ENCODE measurements around the gene SPINT2.

SPINT2 gene

DNA sequence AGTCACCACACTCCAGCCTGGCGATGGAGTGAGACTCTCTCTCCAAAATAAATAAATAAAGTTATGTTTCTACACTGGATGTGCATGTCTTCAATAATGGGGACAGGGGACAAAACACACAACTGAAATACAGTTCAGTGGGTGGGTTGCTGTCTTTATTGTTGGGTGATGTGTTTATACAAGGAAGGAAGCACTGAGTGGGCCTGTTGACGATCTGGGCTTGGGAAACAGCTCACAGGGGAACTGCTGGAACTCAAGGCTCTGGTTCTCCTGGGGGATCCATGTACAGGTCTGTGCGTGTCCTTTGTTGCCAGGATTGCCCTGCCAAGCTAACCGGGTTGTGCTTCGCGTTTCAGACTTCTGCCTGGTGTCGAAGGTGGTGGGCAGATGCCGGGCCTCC, 18.9 kb downstream of the SPINT2 start (continued):
- TF ChIP-seq PATZ1 (CRISPR knock-in tag; IDR thresholded peaks at IDR 0.05; ENCODE audit: borderline replicate concordance) (no peak), GLIS3 (CRISPR knock-in tag; IDR thresholded peaks at IDR 0.05) (no peak), OSR1 (CRISPR knock-in tag; IDR thresholded peaks at IDR 0.05) (no peak), CSDC2 (CRISPR knock-in tag; IDR thresholded peaks at IDR 0.05) (no peak), ISL1 (CRISPR knock-in tag; IDR thresholded peaks at IDR 0.05) (no peak)

DNA sequence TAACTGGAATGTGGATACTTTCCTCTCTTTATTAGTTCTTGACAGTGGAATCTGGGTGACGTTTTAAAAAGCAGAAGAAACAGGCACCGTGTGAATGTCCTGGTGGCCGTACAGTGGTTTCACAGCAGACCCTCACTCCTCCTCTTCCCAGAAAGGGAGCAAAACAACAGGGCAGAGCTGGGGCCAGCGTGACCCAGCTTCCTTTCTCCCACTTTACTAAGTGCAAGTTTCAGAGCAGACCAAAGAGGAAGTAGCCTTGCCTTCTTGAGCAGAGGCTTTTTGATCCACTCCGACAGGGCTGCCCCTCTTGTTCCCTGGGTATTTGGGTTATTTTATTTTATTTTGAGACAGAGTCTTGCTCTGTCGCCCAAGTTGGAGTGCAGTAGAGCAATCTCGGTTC, 20.0 kb downstream of the SPINT2 start:
- TF ChIP-seq ZFP3 (CRISPR knock-in tag; IDR thresholded peaks at IDR 0.05): no peak
- no peak for TF ChIP-seq ISL1 (CRISPR knock-in tag; IDR thresholded peaks at IDR 0.05)
- TF ChIP-seq ZNF8 (CRISPR knock-in tag; IDR thresholded peaks at IDR 0.05): no peak
- no peak for TF ChIP-seq ZNF70 (CRISPR knock-in tag; IDR thresholded peaks at IDR 0.05)
- no peak for TF ChIP-seq ZFP30 (CRISPR knock-in tag; IDR thresholded peaks at IDR 0.05)
- no peak for TF ChIP-seq CSRNP3 (CRISPR knock-in tag; IDR thresholded peaks at IDR 0.05)
- TF ChIP-seq TOX (CRISPR knock-in tag; IDR thresholded peaks at IDR 0.05; ENCODE audit: borderline replicate concordance): no peak
- TF ChIP-seq ESRRG (CRISPR knock-in tag; IDR thresholded peaks at IDR 0.05): no peak
- TF ChIP-seq PATZ1 (CRISPR knock-in tag; IDR thresholded peaks at IDR 0.05; ENCODE audit: borderline replicate concordance): no peak
- TF ChIP-seq ZNF565 (CRISPR knock-in tag; conservative IDR thresholded peaks at IDR 0.05; ENCODE audit: low read depth): no peak
- TF ChIP-seq PPARA (CRISPR knock-in tag; IDR thresholded peaks at IDR 0.05; ENCODE audit: borderline replicate concordance): no peak
- TF ChIP-seq BACH2 (CRISPR knock-in tag; IDR thresholded peaks at IDR 0.05; ENCODE audit: borderline replicate concordance): no peak
- no peak for TF ChIP-seq TSHZ2 (CRISPR knock-in tag; IDR thresholded peaks at IDR 0.05)
- TF ChIP-seq, protein P1, sequence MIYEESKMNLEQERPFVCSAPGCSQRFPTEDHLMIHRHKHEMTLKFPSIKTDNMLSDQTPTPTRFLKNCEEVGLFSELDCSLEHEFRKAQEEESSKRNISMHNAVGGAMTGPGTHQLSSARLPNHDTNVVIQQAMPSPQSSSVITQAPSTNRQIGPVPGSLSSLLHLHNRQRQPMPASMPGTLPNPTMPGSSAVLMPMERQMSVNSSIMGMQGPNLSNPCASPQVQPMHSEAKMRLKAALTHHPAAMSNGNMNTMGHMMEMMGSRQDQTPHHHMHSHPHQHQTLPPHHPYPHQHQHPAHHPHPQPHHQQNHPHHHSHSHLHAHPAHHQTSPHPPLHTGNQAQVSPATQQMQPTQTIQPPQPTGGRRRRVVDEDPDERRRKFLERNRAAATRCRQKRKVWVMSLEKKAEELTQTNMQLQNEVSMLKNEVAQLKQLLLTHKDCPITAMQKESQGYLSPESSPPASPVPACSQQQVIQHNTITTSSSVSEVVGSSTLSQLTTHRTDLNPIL (CRISPR knock-in tag; IDR thresholded peaks at IDR 0.05; ENCODE audit: low read depth): no peak
- TF ChIP-seq RARB (CRISPR knock-in tag; IDR thresholded peaks at IDR 0.05): no peak
- no peak for TF ChIP-seq OSR1 (CRISPR knock-in tag; IDR thresholded peaks at IDR 0.05)
- no peak for TF ChIP-seq SNAI2 (CRISPR knock-in tag; IDR thresholded peaks at IDR 0.05)
- no peak for TF ChIP-seq GLIS3 (CRISPR knock-in tag; IDR thresholded peaks at IDR 0.05)
- no peak for TF ChIP-seq TCF4 (CRISPR knock-in tag; IDR thresholded peaks at IDR 0.05; ENCODE audit: borderline replicate concordance)
- ATAC-seq: no peak

GRCh38 chr19:38285567-38285966, 21.2 kb downstream of the SPINT2 start:
- ATAC-seq: no peak
- TF ChIP-seq TSHZ2 (CRISPR knock-in tag; IDR thresholded peaks at IDR 0.05) (no peak), ZC3H10 (CRISPR knock-in tag; IDR thresholded peaks at IDR 0.05) (no peak), CSRNP3 (CRISPR knock-in tag; IDR thresholded peaks at IDR 0.05) (no peak), ZFP30 (CRISPR knock-in tag; IDR thresholded peaks at IDR 0.05) (no peak), ZNF8 (CRISPR knock-in tag; IDR thresholded peaks at IDR 0.05) (no peak), OSR1 (CRISPR knock-in tag; IDR thresholded peaks at IDR 0.05) (no peak)
- TF ChIP-seq, protein P2, sequence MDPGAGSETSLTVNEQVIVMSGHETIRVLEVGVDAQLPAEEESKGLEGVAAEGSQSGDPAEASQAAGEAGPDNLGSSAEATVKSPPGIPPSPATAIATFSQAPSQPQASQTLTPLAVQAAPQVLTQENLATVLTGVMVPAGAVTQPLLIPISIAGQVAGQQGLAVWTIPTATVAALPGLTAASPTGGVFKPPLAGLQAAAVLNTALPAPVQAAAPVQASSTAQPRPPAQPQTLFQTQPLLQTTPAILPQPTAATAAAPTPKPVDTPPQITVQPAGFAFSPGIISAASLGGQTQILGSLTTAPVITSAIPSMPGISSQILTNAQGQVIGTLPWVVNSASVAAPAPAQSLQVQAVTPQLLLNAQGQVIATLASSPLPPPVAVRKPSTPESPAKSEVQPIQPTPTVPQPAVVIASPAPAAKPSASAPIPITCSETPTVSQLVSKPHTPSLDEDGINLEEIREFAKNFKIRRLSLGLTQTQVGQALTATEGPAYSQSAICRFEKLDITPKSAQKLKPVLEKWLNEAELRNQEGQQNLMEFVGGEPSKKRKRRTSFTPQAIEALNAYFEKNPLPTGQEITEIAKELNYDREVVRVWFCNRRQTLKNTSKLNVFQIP (CRISPR knock-in tag; IDR thresholded peaks at IDR 0.05; ENCODE audit: borderline replicate concordance, low read depth): no peak

All from SK-N-SH treated with all-trans-retinoic acid at 6 μM for 48 hours (cell line).